ENCODE measurements around the gene REELD1. TPM values are rescaled to one million over a fixed set of nuclear protein-coding genes. Genes with fewer than 3 reads are reported as not detected.

Gene REELD1
- total RNA-seq (2014; rRNA removed; shearing (Covaris generic)) = not detected in 2 replicates
- polyA plus RNA-seq (2016; fragmentation: Nextera tagmentation; extraction: Ambion mirVana) = not detected in 2 replicates

DNA sequence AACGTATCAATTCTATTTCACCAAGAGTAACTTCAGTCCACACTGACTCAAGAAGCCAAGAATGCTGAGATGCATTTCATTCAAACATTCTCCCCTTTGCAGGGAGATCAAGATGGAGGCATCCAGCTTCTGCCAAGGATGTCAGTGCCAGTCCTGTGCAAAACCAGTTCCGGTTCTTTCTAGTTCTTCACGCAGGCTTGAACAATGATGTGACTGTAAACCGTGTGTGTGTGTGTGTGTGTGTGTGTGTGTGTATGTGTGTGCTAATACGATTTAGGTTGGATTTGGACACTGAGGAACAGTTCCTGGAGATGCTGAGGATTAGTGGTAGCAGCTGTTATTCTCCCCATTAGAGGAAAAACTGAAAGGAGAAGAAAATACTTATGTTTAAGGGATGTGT, at the start of gene REELD1:
Gene REELD1, plus strand, starts transcription at position 301 of the 400 bp plus-strand sequence. CDS start 2,415 bp downstream, outside the sequence.
- Histone ChIP-seq H3K36me3 (ENCODE audit: low read depth) (no peaks in the 10 kb centered on the region), H3F3A (ENCODE audit: insufficient read depth) (no peaks in the 10 kb centered on the region), H3K9ac (no peak within 1 kb of the TSS), H3K4me2 (ENCODE audit: unreplicated experiment) (no peak within 1 kb of the TSS), H3K27me3 (replicated peaks; ENCODE audit: insufficient read depth) (no peaks in the 10 kb centered on the region), H3K4me1 (ENCODE audit: insufficient read depth) (no peaks in the 10 kb centered on the region), H2AFZ (no peak within 1 kb of the TSS), H3K4me3 (no peak within 1 kb of the TSS), H3K27ac (no peak within 1 kb of the TSS), H4K20me1 (ENCODE audit: insufficient read depth) (no peaks in the 10 kb centered on the region), H3K9me3 (ENCODE audit: low read depth) (no peaks in the 10 kb centered on the region), H3K79me2 (ENCODE audit: insufficient read depth) (no peaks in the 10 kb centered on the region), H3K9me2 (ENCODE audit: insufficient read depth) (no peaks in the 10 kb centered on the region)
- in situ Hi-C loops (cut with MboI) = no loop called here
- TF ChIP-seq EZH2 (IDR thresholded peaks at IDR 0.05; ENCODE audit: insufficient read depth, poor library complexity, severe bottlenecking) (no peak), EZH2phosphoT487 (IDR thresholded peaks at IDR 0.05; ENCODE audit: insufficient read depth, low read depth) (no peak)
- WGBS, 2 experiments (ENCODE audit: low coverage in 1 of 2, low lambda C conversion rate in 2 of 2, missing lambda C conversion rate in 2 of 2) = 62 to 64% methylated on average over 5 of the region's 5 CpGs
- DNase-seq = no peak

DNA sequence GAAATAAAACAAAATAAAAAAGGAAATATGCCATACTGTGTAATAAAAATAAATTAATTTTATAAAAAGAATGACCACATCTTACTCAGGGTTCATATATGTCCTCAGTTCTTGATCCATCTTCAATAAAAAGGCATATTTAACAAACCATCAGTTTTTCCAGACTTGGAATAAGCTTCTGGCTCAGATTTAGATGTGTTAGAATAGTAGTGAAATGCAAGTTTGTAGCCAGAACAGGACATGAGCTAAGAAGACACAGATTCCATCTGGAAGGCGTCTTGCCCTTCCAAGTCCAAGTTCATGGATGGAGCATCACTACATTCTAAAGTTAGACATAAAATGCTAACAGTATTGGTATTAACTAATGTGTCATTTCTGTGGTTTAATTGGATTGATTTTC, 49.1 kb upstream of the REELD1 start:
- peaks cover 15% of the 10 kb centered on the region for H3F3A ChIP-seq (ENCODE audit: insufficient read depth)
- TF ChIP-seq EZH2 (IDR thresholded peaks at IDR 0.05; ENCODE audit: insufficient read depth, poor library complexity, severe bottlenecking) = no peak
- TF ChIP-seq EZH2phosphoT487 (IDR thresholded peaks at IDR 0.05; ENCODE audit: insufficient read depth, low read depth) = no peak
- no peaks in the 10 kb centered on the region for H3K36me3 ChIP-seq (ENCODE audit: low read depth)
- H3K4me2 ChIP-seq (ENCODE audit: unreplicated experiment) = no peak overlapping the region
- in situ Hi-C loops (cut with MboI) = no loop called here
- no peaks in the 10 kb centered on the region for H3K79me2 ChIP-seq (ENCODE audit: insufficient read depth)
- H3K9me3 ChIP-seq (ENCODE audit: low read depth) = no peaks in the 10 kb centered on the region
- 6 to 11% methylated on average over 1 of the region's 1 CpG for WGBS, 2 experiments (ENCODE audit: low coverage in 1 of 2, low lambda C conversion rate in 2 of 2, missing lambda C conversion rate in 2 of 2)
- DNase-seq = no peak
- no peak overlapping the region for H3K27ac ChIP-seq
- peaks cover 10% of the 10 kb centered on the region; the same call in 1 of the 2 replicates for H3K9me2 ChIP-seq (ENCODE audit: insufficient read depth)
- H3K4me1 ChIP-seq (ENCODE audit: insufficient read depth) = peaks cover 14% of the 10 kb centered on the region
- H3K9ac ChIP-seq = no peak overlapping the region
- no peaks in the 10 kb centered on the region for H4K20me1 ChIP-seq (ENCODE audit: insufficient read depth)
- no peak overlapping the region for H3K4me3 ChIP-seq
- no peak overlapping the region for H2AFZ ChIP-seq
- H3K27me3 ChIP-seq (replicated peaks; ENCODE audit: insufficient read depth) = no peaks in the 10 kb centered on the region

DNA sequence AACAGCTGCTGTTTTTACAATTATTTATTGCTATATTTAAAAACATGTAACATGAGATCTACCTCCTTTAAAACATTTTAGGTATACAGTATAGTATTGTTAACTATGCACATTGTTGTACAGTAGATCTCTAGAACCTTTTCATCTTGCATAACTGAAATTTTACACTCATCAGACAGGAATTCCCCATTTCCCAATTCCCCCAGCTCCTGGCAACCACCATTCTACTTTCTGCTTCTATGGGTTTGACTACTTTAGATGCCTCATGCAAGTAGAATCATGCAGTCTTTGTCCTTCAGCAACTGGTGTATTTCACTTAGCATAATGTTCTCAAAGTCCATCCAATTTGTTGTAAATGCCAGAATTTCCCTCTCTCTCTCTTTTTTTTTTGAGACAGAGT, 48.5 kb upstream of the REELD1 start:
- in situ Hi-C loops (cut with MboI) = no loop called here
- H3K36me3 ChIP-seq (ENCODE audit: low read depth) = no peaks in the 10 kb centered on the region
- peak overlapping the region; percentile 22 for H3K4me2 ChIP-seq (ENCODE audit: unreplicated experiment)
- no peaks in the 10 kb centered on the region for H4K20me1 ChIP-seq (ENCODE audit: insufficient read depth)
- H3K79me2 ChIP-seq (ENCODE audit: insufficient read depth) = no peaks in the 10 kb centered on the region
- TF ChIP-seq EZH2phosphoT487 (IDR thresholded peaks at IDR 0.05; ENCODE audit: insufficient read depth, low read depth) (no peak), EZH2 (IDR thresholded peaks at IDR 0.05; ENCODE audit: insufficient read depth, poor library complexity, severe bottlenecking) (no peak)
- no peak overlapping the region for H3K4me3 ChIP-seq
- H3K4me1 ChIP-seq (ENCODE audit: insufficient read depth) = peaks cover 14% of the 10 kb centered on the region
- peak; percentile 78 for DNase-seq
- H3K27me3 ChIP-seq (replicated peaks; ENCODE audit: insufficient read depth) = no peaks in the 10 kb centered on the region
- no peak overlapping the region for H3K9ac ChIP-seq
- H3K9me2 ChIP-seq (ENCODE audit: insufficient read depth) = peaks cover 10% of the 10 kb centered on the region; the same call in 1 of the 2 replicates
- 0 out of 2 replicates have a peak overlapping the region, but pooled peaks have one; percentile 3 for H3K27ac ChIP-seq
- H3F3A ChIP-seq (ENCODE audit: insufficient read depth) = peaks cover 15% of the 10 kb centered on the region
- H2AFZ ChIP-seq = no peak overlapping the region
- H3K9me3 ChIP-seq (ENCODE audit: low read depth) = no peaks in the 10 kb centered on the region

DNA sequence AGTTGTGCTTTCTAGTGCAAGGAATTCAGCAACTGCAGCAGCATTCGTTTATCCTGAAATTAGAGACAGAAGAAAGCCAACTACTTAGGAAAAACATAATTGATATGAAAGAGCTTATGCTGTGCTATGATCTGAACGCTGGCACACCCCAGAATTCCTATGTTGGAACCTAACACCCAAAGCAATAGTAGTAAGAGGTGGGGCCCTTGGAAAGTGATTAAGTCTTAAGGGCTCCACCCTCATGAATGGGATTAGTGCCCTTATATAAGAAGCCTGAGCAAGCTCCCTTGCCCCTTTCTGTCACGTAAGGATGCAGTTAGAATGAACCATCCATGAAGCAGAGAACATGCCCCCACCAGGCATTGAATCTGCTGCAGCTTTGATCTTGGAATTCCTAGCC, 44.2 kb upstream of the REELD1 start:
- Histone ChIP-seq H2AFZ (no peak overlapping the region), H3F3A (ENCODE audit: insufficient read depth) (peaks cover 15% of the 10 kb centered on the region), H3K9me2 (ENCODE audit: insufficient read depth) (peaks cover 4% of the 10 kb centered on the region; the same call in 1 of the 2 replicates), H3K27me3 (replicated peaks; ENCODE audit: insufficient read depth) (no peaks in the 10 kb centered on the region), H4K20me1 (ENCODE audit: insufficient read depth) (no peaks in the 10 kb centered on the region), H3K9ac (no peak overlapping the region), H3K4me2 (ENCODE audit: unreplicated experiment) (no peak overlapping the region), H3K27ac (no peak overlapping the region), H3K36me3 (ENCODE audit: low read depth) (no peaks in the 10 kb centered on the region), H3K4me1 (ENCODE audit: insufficient read depth) (peaks cover 14% of the 10 kb centered on the region), H3K79me2 (ENCODE audit: insufficient read depth) (no peaks in the 10 kb centered on the region), H3K4me3 (no peak overlapping the region), H3K9me3 (ENCODE audit: low read depth) (no peaks in the 10 kb centered on the region)
- no peak for DNase-seq
- 65 to 72% methylated on average over 3 of the region's 3 CpGs for WGBS, 2 experiments (ENCODE audit: low coverage in 1 of 2, low lambda C conversion rate in 2 of 2, missing lambda C conversion rate in 2 of 2)
- TF ChIP-seq EZH2phosphoT487 (IDR thresholded peaks at IDR 0.05; ENCODE audit: insufficient read depth, low read depth) (no peak), EZH2 (IDR thresholded peaks at IDR 0.05; ENCODE audit: insufficient read depth, poor library complexity, severe bottlenecking) (no peak)
- in situ Hi-C loops (cut with MboI) = no loop called here

All from GM23248 (cell line).